HL-60/S4 (cell line): Measurements from ENCODE around the gene ARID5A.

Experiments
- in situ Hi-C: fragments of 300-500 bp; cut with MboI; formaldehyde crosslinking; loops from 2 replicates; pipeline ENCODE4 v1.14.3; 2022; ENCODE audit warnings: low sequenced_read_pairs

The ARID5A gene

GRCh38 chr2:96506016-96506906, 30.3 kb upstream of the ARID5A start:
- in situ Hi-C loops: loop anchor here (25.0 kb wide), 1 partner anchor 494 kb away; no protein-coding TSS in a partner anchor

GRCh38 chr2:96506907-96507240, 29.7 kb upstream of the ARID5A start:
- in situ Hi-C loops: loop anchor here (25.0 kb wide), 1 partner anchor 495 kb away; no protein-coding TSS in a partner anchor

GRCh38 chr2:96507957-96508520, 28.5 kb upstream of the ARID5A start:
- in situ Hi-C loops: loop anchor here (25.0 kb wide), 1 partner anchor 496 kb away; no protein-coding TSS in a partner anchor

GRCh38 chr2:96508521-96509113, 27.9 kb upstream of the ARID5A start:
- in situ Hi-C loops: loop anchor here (25.0 kb wide), 1 partner anchor 496 kb away; no protein-coding TSS in a partner anchor

GRCh38 chr2:96509114-96509846, 27.3 kb upstream of the ARID5A start:
- in situ Hi-C loops: loop anchor here (25.0 kb wide), 1 partner anchor 497 kb away; no protein-coding TSS in a partner anchor

- in situ Hi-C loops: loop anchor here (25.0 kb wide), 1 partner anchor 498 kb away; no protein-coding TSS in a partner anchor
These were observed 26.7 kb upstream of the ARID5A start for GRCh38 chr2:96509847-96510230.

GRCh38 chr2:96510931-96511595, 25.5 kb upstream of the ARID5A start:
- in situ Hi-C loops: loop anchor here (25.0 kb wide), 1 partner anchor 499 kb away; no protein-coding TSS in a partner anchor

- in situ Hi-C loops: loop anchor here (25.0 kb wide), 1 partner anchor 500 kb away; no protein-coding TSS in a partner anchor
These were observed 24.7 kb upstream of the ARID5A start for GRCh38 chr2:96511851-96512250.

- in situ Hi-C loops: loop anchor here (25.0 kb wide), 1 partner anchor 500 kb away; no protein-coding TSS in a partner anchor
These were observed 24.2 kb upstream of the ARID5A start for GRCh38 chr2:96512341-96512740.

- in situ Hi-C loops: loop anchor here (25.0 kb wide), 1 partner anchor 502 kb away; no protein-coding TSS in a partner anchor
These were observed 22.0 kb upstream of the ARID5A start for GRCh38 chr2:96514521-96514920.

- in situ Hi-C loops: loop anchor here (25.0 kb wide), 1 partner anchor 505 kb away; no protein-coding TSS in a partner anchor
These were observed 19.5 kb upstream of the ARID5A start for GRCh38 chr2:96517079-96517478.

- in situ Hi-C loops: loop anchor here (25.0 kb wide), 1 partner anchor 508 kb away; no protein-coding TSS in a partner anchor
These were observed 16.3 kb upstream of the ARID5A start for GRCh38 chr2:96520231-96520630.

- in situ Hi-C loops: loop anchor here (25.0 kb wide), 1 partner anchor 508 kb away; no protein-coding TSS in a partner anchor
These were observed 15.9 kb upstream of the ARID5A start for GRCh38 chr2:96520697-96521096.

- in situ Hi-C loops: loop anchor here (25.0 kb wide), 1 partner anchor 509 kb away; no protein-coding TSS in a partner anchor
These were observed 15.3 kb upstream of the ARID5A start for GRCh38 chr2:96521219-96521618.

- in situ Hi-C loops: loop anchor here (25.0 kb wide), 1 partner anchor 510 kb away; no protein-coding TSS in a partner anchor
These were observed 14.0 kb upstream of the ARID5A start for GRCh38 chr2:96522304-96523203.

GRCh38 chr2:96523659-96524481, 12.7 kb upstream of the ARID5A start:
- in situ Hi-C loops: loop anchor here (25.0 kb wide), 1 partner anchor 512 kb away; no protein-coding TSS in a partner anchor

- in situ Hi-C loops: loop anchor here (25.0 kb wide), 1 partner anchor 512 kb away; no protein-coding TSS in a partner anchor
These were observed 11.9 kb upstream of the ARID5A start for GRCh38 chr2:96524482-96525210.
